GM12878 (cell line): ENCODE data around the gene PTPN14.

Source experiments
- GATAD2B ChIP-seq: fragments of 450-650 bp; conservative IDR thresholded peaks from 2 replicates; pipeline ENCODE4 v1.6.1; 2017; ENCODE audit warnings: low read depth, mild to moderate bottlenecking, moderate library complexity
- MTA2 ChIP-seq: fragments of 450-650 bp; IDR thresholded peaks from 2 replicates; pipeline ENCODE4 v1.6.1; 2016; ENCODE audit warnings: low read depth, mild to moderate bottlenecking, moderate library complexity
- MYC ChIP-seq: IDR thresholded peaks from 2 replicates; pipeline ENCODE4 v1.6.1; 2011; ENCODE audit warnings: mild to moderate bottlenecking, low read length, moderate library complexity, inconsistent platforms; ENCODE audit not compliant: insufficient read depth, insufficient replicate concordance, insufficient read length, severe bottlenecking
- WRNIP1 ChIP-seq: IDR thresholded peaks from 2 replicates; pipeline ENCODE4 v1.6.1; 2011; ENCODE audit warnings: low read depth, low read length, improper control_type of control experiment, borderline replicate concordance
- TF ChIP-seq, protein P1 (sequence below), 3 experiments: IDR thresholded peaks in 2 of 3; conservative IDR thresholded peaks in 1 of 3; 2 replicates each; pipeline ENCODE4 v1.5.1; 2011; ENCODE audit warnings: low read depth in 3 of 3, low read length in 3 of 3, mild to moderate bottlenecking in 3 of 3, control low read depth in 2 of 3, moderate library complexity in 2 of 3, inconsistent platforms in 1 of 3, mixed read lengths in 1 of 3; ENCODE audit not compliant: control insufficient read depth in 2 of 3, insufficient read depth in 1 of 3; ENCODE audit errors: extremely low read depth in 1 of 3
- TF ChIP-seq, protein P2 (sequence below): IDR thresholded peaks from 2 replicates; pipeline ENCODE4 v1.6.1; 2011; ENCODE audit warnings: low read depth, low read length, improper control_type of control experiment, borderline replicate concordance
- TF ChIP-seq, protein P3 (sequence below): fragments of 450-650 bp; IDR thresholded peaks from 2 replicates; pipeline ENCODE4 v1.6.1; 2017; ENCODE audit warnings: mild to moderate bottlenecking, moderate library complexity

DNA sequence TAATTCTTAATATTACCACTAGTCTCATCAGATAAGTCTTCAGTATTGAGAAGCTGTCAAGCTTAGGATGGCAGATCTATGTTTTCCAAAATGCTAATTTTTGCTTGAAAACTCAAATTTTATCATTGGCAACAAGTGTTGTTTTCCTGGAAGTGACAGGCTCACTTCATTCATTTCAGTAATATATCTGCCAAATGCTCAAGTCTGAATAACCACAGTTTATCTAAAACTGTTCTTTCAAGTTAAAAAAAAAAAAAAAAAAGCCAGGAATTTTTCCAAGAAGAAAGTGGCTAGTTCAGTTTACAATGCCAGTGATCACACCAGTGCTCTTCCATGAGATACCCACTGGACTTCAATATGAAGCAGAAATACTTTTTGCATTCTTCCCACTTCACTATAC is 249.9 kb downstream of the PTPN14 start:
- TF ChIP-seq, protein P1, sequence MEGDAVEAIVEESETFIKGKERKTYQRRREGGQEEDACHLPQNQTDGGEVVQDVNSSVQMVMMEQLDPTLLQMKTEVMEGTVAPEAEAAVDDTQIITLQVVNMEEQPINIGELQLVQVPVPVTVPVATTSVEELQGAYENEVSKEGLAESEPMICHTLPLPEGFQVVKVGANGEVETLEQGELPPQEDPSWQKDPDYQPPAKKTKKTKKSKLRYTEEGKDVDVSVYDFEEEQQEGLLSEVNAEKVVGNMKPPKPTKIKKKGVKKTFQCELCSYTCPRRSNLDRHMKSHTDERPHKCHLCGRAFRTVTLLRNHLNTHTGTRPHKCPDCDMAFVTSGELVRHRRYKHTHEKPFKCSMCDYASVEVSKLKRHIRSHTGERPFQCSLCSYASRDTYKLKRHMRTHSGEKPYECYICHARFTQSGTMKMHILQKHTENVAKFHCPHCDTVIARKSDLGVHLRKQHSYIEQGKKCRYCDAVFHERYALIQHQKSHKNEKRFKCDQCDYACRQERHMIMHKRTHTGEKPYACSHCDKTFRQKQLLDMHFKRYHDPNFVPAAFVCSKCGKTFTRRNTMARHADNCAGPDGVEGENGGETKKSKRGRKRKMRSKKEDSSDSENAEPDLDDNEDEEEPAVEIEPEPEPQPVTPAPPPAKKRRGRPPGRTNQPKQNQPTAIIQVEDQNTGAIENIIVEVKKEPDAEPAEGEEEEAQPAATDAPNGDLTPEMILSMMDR (IDR thresholded peaks at IDR 0.05 in 2 of 3, conservative IDR thresholded peaks at IDR 0.05 in 1 of 3; ENCODE audit: control insufficient read depth in 2 of 3, extremely low read depth in 1 of 3, insufficient read depth in 1 of 3, low read depth in 3 of 3, low read length in 3 of 3) = no peak
- TF ChIP-seq MTA2 (no peak), GATAD2B (no peak), MYC (no peak), WRNIP1 (no peak)
- TF ChIP-seq, protein P2, sequence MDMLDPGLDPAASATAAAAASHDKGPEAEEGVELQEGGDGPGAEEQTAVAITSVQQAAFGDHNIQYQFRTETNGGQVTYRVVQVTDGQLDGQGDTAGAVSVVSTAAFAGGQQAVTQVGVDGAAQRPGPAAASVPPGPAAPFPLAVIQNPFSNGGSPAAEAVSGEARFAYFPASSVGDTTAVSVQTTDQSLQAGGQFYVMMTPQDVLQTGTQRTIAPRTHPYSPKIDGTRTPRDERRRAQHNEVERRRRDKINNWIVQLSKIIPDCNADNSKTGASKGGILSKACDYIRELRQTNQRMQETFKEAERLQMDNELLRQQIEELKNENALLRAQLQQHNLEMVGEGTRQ = no peak
- TF ChIP-seq, protein P3, sequence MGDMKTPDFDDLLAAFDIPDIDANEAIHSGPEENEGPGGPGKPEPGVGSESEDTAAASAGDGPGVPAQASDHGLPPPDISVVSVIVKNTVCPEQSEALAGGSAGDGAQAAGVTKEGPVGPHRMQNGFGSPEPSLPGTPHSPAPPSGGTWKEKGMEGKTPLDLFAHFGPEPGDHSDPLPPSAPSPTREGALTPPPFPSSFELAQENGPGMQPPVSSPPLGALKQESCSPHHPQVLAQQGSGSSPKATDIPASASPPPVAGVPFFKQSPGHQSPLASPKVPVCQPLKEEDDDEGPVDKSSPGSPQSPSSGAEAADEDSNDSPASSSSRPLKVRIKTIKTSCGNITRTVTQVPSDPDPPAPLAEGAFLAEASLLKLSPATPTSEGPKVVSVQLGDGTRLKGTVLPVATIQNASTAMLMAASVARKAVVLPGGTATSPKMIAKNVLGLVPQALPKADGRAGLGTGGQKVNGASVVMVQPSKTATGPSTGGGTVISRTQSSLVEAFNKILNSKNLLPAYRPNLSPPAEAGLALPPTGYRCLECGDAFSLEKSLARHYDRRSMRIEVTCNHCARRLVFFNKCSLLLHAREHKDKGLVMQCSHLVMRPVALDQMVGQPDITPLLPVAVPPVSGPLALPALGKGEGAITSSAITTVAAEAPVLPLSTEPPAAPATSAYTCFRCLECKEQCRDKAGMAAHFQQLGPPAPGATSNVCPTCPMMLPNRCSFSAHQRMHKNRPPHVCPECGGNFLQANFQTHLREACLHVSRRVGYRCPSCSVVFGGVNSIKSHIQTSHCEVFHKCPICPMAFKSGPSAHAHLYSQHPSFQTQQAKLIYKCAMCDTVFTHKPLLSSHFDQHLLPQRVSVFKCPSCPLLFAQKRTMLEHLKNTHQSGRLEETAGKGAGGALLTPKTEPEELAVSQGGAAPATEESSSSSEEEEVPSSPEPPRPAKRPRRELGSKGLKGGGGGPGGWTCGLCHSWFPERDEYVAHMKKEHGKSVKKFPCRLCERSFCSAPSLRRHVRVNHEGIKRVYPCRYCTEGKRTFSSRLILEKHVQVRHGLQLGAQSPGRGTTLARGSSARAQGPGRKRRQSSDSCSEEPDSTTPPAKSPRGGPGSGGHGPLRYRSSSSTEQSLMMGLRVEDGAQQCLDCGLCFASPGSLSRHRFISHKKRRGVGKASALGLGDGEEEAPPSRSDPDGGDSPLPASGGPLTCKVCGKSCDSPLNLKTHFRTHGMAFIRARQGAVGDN = no peak
